K562 (cell line): ENCODE measurements around the gene EVI5. TPM values are rescaled to one million over a fixed set of nuclear protein-coding genes. Genes with fewer than 3 reads are reported as not detected.
A peak's percentile ranks its signal among the peaks of the same experiment; 100 is the strongest.

ENCODE experiments used
- BACH1 ChIP-seq: fragments of 200-800 bp; sonication (Bioruptor generic); IDR thresholded peaks from 2 replicates; pipeline ENCODE4 v1.6.1; 2016; ENCODE audit warnings: missing genetic modification characterization, missing compliant biosample characterization
- MAFF ChIP-seq: IDR thresholded peaks from 2 replicates; pipeline ENCODE4 v1.6.1; 2012; ENCODE audit warnings: low read length, improper control_type of control experiment
- PHF20 ChIP-seq: fragments of 450-650 bp; IDR thresholded peaks from 2 replicates; pipeline ENCODE4 v1.6.1; 2018; ENCODE audit not compliant: partially characterized antibody
- TBL1XR1 ChIP-seq, 2 experiments: IDR thresholded peaks; 2 replicates each; pipeline ENCODE4 v1.6.1; 2012; ENCODE audit warnings: improper control_type of control experiment in 2 of 2, low read length in 2 of 2, mild to moderate bottlenecking in 1 of 2
- ZNF431 ChIP-seq: sonication (generic); formaldehyde crosslinking; IDR thresholded peaks from 2 replicates; pipeline ENCODE4 v1.8.0; 2022; ENCODE audit warnings: mild to moderate bottlenecking, missing genetic modification reagents
- polyA plus RNA-seq, 8 experiments: library from polyadenylated mRNA; depleted of rRNA in 4 of 8; stranded (reverse) in 5 of 8; unstranded in 3 of 8; fragments of >200 nt; fragmentation: Nextera tagmentation in 2 of 8; fragmentation: Illumina TruSeq in 1 of 8; extraction: Ambion mirVana in 2 of 8; extraction: Trizol in 1 of 8; gene quantifications; 2 replicates each; pipeline versions ENCODE4 v1.2.1 to v1.2.3, GENCODE V29; 2011 to 2014; ENCODE audit warnings: inconsistent platforms in 1 of 8, missing spikeins in 1 of 8
- total RNA-seq, 7 experiments: library from RNA; depleted of rRNA in 6 of 7; stranded (reverse); fragments of >200 nt in 6 of 7; fragmentation: Illumina TruSeq in 2 of 7; extraction: Trizol in 2 of 7; gene quantifications; 2 replicates each; pipeline versions ENCODE4 v1.2.1 to v1.2.3, GENCODE V29; 2011 to 2021; ENCODE audit warnings: low replicate concordance in 1 of 7
- TF ChIP-seq, protein P1 (sequence below): fragments of 450-650 bp; IDR thresholded peaks from 2 replicates; pipeline ENCODE4 v1.6.1; 2016; ENCODE audit warnings: mild to moderate bottlenecking, moderate library complexity
- TF ChIP-seq, protein P2 (sequence below), 2 experiments: fragments of 450-650 bp; IDR thresholded peaks; 2 replicates each; pipeline ENCODE4 v1.6.1; 2018; ENCODE audit warnings: mild to moderate bottlenecking in 2 of 2, low read depth in 1 of 2; ENCODE audit not compliant: partially characterized antibody in 2 of 2
- TF ChIP-seq, protein P3 (sequence below): fragments of 450-650 bp; IDR thresholded peaks from 2 replicates; pipeline ENCODE4 v1.6.1; 2016; ENCODE audit warnings: antibody characterized with exemption
- TF ChIP-seq, protein P4 (sequence below), 2 experiments: fragments of 450-650 bp in 1 of 2; sonication (generic) in 1 of 2; formaldehyde crosslinking in 1 of 2; IDR thresholded peaks in 1 of 2; conservative IDR thresholded peaks in 1 of 2; 2 replicates each; pipeline versions ENCODE4 v1.6.1 to v1.8.1; 2016 to 2023; ENCODE audit warnings: mild to moderate bottlenecking in 2 of 2, moderate library complexity in 2 of 2, inconsistent platforms in 1 of 2, missing genetic modification reagents in 1 of 2

The EVI5 gene
- total and polyA plus RNA-seq, 9 of the 15 experiments (the other 6 are each of a cell fraction or from before 2014, with no cell fraction given), result 1.7 to 50.1 (median 13.7) TPM

DNA sequence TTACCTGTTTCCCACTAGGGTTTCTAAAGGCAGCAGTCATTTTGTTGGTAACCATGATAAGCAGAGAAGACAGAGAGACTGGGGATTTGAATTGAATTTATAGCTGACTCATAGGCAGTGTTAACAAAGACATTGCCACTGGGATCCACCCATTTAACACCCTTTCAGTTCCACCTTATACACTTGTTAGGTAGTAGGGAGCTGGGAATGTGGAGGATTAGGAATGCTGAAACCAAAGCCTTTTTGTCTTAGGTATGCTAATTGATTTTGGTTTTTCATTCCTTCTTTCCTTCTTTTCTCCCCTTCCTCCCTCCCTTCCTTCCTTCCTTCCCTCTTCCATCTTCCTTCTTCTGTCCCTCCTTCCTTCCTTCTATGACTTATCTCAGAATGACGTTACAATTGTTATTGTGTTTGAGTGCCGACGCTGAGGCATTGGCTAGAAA lies 7.5 kb upstream of the EVI5 start (continued):
- TF ChIP-seq, protein P1, sequence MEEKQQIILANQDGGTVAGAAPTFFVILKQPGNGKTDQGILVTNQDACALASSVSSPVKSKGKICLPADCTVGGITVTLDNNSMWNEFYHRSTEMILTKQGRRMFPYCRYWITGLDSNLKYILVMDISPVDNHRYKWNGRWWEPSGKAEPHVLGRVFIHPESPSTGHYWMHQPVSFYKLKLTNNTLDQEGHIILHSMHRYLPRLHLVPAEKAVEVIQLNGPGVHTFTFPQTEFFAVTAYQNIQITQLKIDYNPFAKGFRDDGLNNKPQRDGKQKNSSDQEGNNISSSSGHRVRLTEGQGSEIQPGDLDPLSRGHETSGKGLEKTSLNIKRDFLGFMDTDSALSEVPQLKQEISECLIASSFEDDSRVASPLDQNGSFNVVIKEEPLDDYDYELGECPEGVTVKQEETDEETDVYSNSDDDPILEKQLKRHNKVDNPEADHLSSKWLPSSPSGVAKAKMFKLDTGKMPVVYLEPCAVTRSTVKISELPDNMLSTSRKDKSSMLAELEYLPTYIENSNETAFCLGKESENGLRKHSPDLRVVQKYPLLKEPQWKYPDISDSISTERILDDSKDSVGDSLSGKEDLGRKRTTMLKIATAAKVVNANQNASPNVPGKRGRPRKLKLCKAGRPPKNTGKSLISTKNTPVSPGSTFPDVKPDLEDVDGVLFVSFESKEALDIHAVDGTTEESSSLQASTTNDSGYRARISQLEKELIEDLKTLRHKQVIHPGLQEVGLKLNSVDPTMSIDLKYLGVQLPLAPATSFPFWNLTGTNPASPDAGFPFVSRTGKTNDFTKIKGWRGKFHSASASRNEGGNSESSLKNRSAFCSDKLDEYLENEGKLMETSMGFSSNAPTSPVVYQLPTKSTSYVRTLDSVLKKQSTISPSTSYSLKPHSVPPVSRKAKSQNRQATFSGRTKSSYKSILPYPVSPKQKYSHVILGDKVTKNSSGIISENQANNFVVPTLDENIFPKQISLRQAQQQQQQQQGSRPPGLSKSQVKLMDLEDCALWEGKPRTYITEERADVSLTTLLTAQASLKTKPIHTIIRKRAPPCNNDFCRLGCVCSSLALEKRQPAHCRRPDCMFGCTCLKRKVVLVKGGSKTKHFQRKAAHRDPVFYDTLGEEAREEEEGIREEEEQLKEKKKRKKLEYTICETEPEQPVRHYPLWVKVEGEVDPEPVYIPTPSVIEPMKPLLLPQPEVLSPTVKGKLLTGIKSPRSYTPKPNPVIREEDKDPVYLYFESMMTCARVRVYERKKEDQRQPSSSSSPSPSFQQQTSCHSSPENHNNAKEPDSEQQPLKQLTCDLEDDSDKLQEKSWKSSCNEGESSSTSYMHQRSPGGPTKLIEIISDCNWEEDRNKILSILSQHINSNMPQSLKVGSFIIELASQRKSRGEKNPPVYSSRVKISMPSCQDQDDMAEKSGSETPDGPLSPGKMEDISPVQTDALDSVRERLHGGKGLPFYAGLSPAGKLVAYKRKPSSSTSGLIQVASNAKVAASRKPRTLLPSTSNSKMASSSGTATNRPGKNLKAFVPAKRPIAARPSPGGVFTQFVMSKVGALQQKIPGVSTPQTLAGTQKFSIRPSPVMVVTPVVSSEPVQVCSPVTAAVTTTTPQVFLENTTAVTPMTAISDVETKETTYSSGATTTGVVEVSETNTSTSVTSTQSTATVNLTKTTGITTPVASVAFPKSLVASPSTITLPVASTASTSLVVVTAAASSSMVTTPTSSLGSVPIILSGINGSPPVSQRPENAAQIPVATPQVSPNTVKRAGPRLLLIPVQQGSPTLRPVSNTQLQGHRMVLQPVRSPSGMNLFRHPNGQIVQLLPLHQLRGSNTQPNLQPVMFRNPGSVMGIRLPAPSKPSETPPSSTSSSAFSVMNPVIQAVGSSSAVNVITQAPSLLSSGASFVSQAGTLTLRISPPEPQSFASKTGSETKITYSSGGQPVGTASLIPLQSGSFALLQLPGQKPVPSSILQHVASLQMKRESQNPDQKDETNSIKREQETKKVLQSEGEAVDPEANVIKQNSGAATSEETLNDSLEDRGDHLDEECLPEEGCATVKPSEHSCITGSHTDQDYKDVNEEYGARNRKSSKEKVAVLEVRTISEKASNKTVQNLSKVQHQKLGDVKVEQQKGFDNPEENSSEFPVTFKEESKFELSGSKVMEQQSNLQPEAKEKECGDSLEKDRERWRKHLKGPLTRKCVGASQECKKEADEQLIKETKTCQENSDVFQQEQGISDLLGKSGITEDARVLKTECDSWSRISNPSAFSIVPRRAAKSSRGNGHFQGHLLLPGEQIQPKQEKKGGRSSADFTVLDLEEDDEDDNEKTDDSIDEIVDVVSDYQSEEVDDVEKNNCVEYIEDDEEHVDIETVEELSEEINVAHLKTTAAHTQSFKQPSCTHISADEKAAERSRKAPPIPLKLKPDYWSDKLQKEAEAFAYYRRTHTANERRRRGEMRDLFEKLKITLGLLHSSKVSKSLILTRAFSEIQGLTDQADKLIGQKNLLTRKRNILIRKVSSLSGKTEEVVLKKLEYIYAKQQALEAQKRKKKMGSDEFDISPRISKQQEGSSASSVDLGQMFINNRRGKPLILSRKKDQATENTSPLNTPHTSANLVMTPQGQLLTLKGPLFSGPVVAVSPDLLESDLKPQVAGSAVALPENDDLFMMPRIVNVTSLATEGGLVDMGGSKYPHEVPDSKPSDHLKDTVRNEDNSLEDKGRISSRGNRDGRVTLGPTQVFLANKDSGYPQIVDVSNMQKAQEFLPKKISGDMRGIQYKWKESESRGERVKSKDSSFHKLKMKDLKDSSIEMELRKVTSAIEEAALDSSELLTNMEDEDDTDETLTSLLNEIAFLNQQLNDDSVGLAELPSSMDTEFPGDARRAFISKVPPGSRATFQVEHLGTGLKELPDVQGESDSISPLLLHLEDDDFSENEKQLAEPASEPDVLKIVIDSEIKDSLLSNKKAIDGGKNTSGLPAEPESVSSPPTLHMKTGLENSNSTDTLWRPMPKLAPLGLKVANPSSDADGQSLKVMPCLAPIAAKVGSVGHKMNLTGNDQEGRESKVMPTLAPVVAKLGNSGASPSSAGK, result no peak; the same call in none of the 2 replicates
- TF ChIP-seq MAFF (peak; percentile 85), TBL1XR1 (IDR thresholded peaks at IDR 0.05; ENCODE audit: low read length in 2 of 2) (peak in 1 of 2 experiments; percentile 40; a peak in 1 of 4 replicates), ZNF431 (CRISPR knock-in tag) (no peak), BACH1 (no peak), PHF20 (peak; percentile 52)
- TF ChIP-seq, protein P2, sequence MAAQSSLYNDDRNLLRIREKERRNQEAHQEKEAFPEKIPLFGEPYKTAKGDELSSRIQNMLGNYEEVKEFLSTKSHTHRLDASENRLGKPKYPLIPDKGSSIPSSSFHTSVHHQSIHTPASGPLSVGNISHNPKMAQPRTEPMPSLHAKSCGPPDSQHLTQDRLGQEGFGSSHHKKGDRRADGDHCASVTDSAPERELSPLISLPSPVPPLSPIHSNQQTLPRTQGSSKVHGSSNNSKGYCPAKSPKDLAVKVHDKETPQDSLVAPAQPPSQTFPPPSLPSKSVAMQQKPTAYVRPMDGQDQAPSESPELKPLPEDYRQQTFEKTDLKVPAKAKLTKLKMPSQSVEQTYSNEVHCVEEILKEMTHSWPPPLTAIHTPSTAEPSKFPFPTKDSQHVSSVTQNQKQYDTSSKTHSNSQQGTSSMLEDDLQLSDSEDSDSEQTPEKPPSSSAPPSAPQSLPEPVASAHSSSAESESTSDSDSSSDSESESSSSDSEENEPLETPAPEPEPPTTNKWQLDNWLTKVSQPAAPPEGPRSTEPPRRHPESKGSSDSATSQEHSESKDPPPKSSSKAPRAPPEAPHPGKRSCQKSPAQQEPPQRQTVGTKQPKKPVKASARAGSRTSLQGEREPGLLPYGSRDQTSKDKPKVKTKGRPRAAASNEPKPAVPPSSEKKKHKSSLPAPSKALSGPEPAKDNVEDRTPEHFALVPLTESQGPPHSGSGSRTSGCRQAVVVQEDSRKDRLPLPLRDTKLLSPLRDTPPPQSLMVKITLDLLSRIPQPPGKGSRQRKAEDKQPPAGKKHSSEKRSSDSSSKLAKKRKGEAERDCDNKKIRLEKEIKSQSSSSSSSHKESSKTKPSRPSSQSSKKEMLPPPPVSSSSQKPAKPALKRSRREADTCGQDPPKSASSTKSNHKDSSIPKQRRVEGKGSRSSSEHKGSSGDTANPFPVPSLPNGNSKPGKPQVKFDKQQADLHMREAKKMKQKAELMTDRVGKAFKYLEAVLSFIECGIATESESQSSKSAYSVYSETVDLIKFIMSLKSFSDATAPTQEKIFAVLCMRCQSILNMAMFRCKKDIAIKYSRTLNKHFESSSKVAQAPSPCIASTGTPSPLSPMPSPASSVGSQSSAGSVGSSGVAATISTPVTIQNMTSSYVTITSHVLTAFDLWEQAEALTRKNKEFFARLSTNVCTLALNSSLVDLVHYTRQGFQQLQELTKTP (IDR thresholded peaks at IDR 0.05; ENCODE audit: low read depth in 1 of 2, partially characterized antibody in 2 of 2), result peak in 1 of 2 experiments; percentile 56
- TF ChIP-seq, protein P3, sequence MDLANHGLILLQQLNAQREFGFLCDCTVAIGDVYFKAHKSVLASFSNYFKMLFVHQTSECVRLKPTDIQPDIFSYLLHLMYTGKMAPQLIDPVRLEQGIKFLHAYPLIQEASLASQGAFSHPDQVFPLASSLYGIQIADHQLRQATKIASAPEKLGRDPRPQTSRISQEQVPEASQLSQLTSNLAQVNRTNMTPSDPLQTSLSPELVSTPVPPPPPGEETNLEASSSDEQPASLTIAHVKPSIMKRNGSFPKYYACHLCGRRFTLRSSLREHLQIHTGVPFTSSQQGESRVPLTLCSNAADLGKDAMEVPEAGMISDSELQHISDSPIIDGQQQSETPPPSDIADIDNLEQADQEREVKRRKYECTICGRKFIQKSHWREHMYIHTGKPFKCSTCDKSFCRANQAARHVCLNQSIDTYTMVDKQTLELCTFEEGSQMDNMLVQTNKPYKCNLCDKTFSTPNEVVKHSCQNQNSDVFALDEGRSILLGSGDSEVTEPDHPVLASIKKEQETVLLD, result peak; percentile 74; the same call in 1 of the 2 replicates
- TF ChIP-seq, protein P4, sequence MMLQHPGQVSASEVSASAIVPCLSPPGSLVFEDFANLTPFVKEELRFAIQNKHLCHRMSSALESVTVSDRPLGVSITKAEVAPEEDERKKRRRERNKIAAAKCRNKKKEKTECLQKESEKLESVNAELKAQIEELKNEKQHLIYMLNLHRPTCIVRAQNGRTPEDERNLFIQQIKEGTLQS (IDR thresholded peaks at IDR 0.05), result peak; percentile 68
- TF ChIP-seq, protein P4 (CRISPR knock-in tag; conservative IDR thresholded peaks at IDR 0.05), result no peak
